ENCODE measurements around the gene EXOC4.

The EXOC4 gene

GRCh38 chr7:133706016-133706415 lies 453.1 kb downstream of the EXOC4 start:
- no peak for DNase-seq (ENCODE audit: low read depth)

GRCh38 chr7:133709036-133709880 lies 456.4 kb downstream of the EXOC4 start:
- DNase-seq (ENCODE audit: low read depth) = no peak

GRCh38 chr7:133712544-133712943 lies 459.7 kb downstream of the EXOC4 start:
- DNase-seq (ENCODE audit: low read depth) = no peak

- no peak for DNase-seq (ENCODE audit: low read depth)
Observed at GRCh38 chr7:133714654-133715053, 461.8 kb downstream of the EXOC4 start.

GRCh38 chr7:133718131-133718530 lies 465.3 kb downstream of the EXOC4 start:
- no peak for DNase-seq (ENCODE audit: low read depth)

GRCh38 chr7:133723044-133723443 lies 470.2 kb downstream of the EXOC4 start:
- DNase-seq (ENCODE audit: low read depth) = no peak

GRCh38 chr7:133724148-133724547 lies 471.3 kb downstream of the EXOC4 start:
- DNase-seq (ENCODE audit: low read depth) = no peak

- no peak for DNase-seq (ENCODE audit: low read depth)
Observed at GRCh38 chr7:133724694-133725093, 471.8 kb downstream of the EXOC4 start.

GRCh38 chr7:133727476-133728214 lies 474.8 kb downstream of the EXOC4 start:
- DNase-seq (ENCODE audit: low read depth) = no peak

GRCh38 chr7:133730360-133730759 lies 477.5 kb downstream of the EXOC4 start:
- DNase-seq (ENCODE audit: low read depth) = no peak

GRCh38 chr7:133733401-133733800 lies 480.5 kb downstream of the EXOC4 start:
- no peak for DNase-seq (ENCODE audit: low read depth)

GRCh38 chr7:133735222-133735621 lies 482.3 kb downstream of the EXOC4 start:
- DNase-seq (ENCODE audit: low read depth) = no peak

- no peak for DNase-seq (ENCODE audit: low read depth)
Observed at GRCh38 chr7:133739817-133740216, 486.9 kb downstream of the EXOC4 start.

GRCh38 chr7:133741078-133741477 lies 488.2 kb downstream of the EXOC4 start:
- no peak for DNase-seq (ENCODE audit: low read depth)

GRCh38 chr7:133741703-133742102 lies 488.8 kb downstream of the EXOC4 start:
- DNase-seq (ENCODE audit: low read depth) = no peak

- no peak for DNase-seq (ENCODE audit: low read depth)
Observed at GRCh38 chr7:133742709-133743538, 490.0 kb downstream of the EXOC4 start.

- no peak for DNase-seq (ENCODE audit: low read depth)
Observed at GRCh38 chr7:133744451-133744850, 491.6 kb downstream of the EXOC4 start.

GRCh38 chr7:133746305-133746704 lies 493.4 kb downstream of the EXOC4 start:
- DNase-seq (ENCODE audit: low read depth) = no peak

- DNase-seq (ENCODE audit: low read depth) = no peak
Observed at GRCh38 chr7:133746847-133747246, 494.0 kb downstream of the EXOC4 start.

- no peak for DNase-seq (ENCODE audit: low read depth)
Observed at GRCh38 chr7:133748443-133749407, 495.8 kb downstream of the EXOC4 start.

GRCh38 chr7:133750287-133750686 lies 497.4 kb downstream of the EXOC4 start:
- no peak for DNase-seq (ENCODE audit: low read depth)

Data from activated gamma-delta T cell treated with anti-CD3 and anti-CD28 coated beads, Interleukin-2, amount 50 U/mL, for 16 hours (primary cell).